ENCODE results near the gene MAP4K5. TPM values are rescaled to one million over a fixed set of nuclear protein-coding genes. Genes with fewer than 3 reads are reported as not detected.

Gene MAP4K5
- total and polyA plus RNA-seq, 2 of the 4 experiments (the other 2 are of a cell fraction) = 33.1 to 46.1 TPM

- POLR2A ChIA-PET (ENCODE audit: unreplicated experiment) = no interaction called here
- Histone ChIP-seq H3K4me3 (ENCODE audit: insufficient read depth, low read depth, low read length) (no peak overlapping the region), H3K27me3 (ENCODE audit: control insufficient read depth, insufficient read depth, low read length) (no peaks in the 10 kb centered on the region), H3K36me3 (ENCODE audit: control insufficient read depth, insufficient read depth, low read length) (peaks cover 10% of the 10 kb centered on the region; the same call in 1 of the 2 replicates), H2BK120ac (ENCODE audit: low read depth, low read length) (no peak overlapping the region), H3K9me3 (ENCODE audit: control insufficient read depth, insufficient read depth, low read length) (no peaks in the 10 kb centered on the region), H3K4me1 (ENCODE audit: control insufficient read depth, insufficient read depth, low read length) (no peaks in the 10 kb centered on the region), H3K23ac (ENCODE audit: low read depth, low read length) (no peak overlapping the region), H2BK15ac (ENCODE audit: low read depth, low read length) (no peak overlapping the region), H4K8ac (ENCODE audit: low read depth in 2 of 2, low read length in 2 of 2) (no peak overlapping the region), H3K18ac (ENCODE audit: low read depth, low read length) (no peak overlapping the region), H4K20me1 (ENCODE audit: insufficient read depth, low read length) (no peaks in the 10 kb centered on the region), H3K4me2 (ENCODE audit: low read depth, low read length) (no peak overlapping the region), H2AK9ac (replicated peaks; ENCODE audit: low read depth, low read length, poor library complexity) (no peak overlapping the region), H4K5ac (ENCODE audit: low read depth, low read length) (no peak overlapping the region), H3K14ac (replicated peaks; ENCODE audit: low read depth, low read length) (no peak overlapping the region), H2BK5ac (ENCODE audit: low read depth, low read length, poor library complexity, severe bottlenecking) (no peak overlapping the region), H4K91ac (ENCODE audit: insufficient read depth, low read depth, low read length) (no peak overlapping the region), H3K79me1 (ENCODE audit: low read depth in 1 of 2, low read length in 2 of 2) (no peaks in the 10 kb centered on the region), H2AFZ (replicated peaks; ENCODE audit: low read length, poor library complexity) (no peak overlapping the region), H3K4ac (ENCODE audit: low read depth, low read length) (no peak overlapping the region), H3K9me1 (ENCODE audit: insufficient read depth, low read length) (peaks cover 8% of the 10 kb centered on the region; the same call in 1 of the 2 replicates), H2AK5ac (ENCODE audit: low read depth, low read length) (no peak overlapping the region), H3K56ac (ENCODE audit: extremely low read depth, insufficient read depth, low read length) (no peak overlapping the region), H3K27ac (ENCODE audit: insufficient read depth, low read length) (no peak overlapping the region), H2BK20ac (ENCODE audit: low read depth, low read length) (no peak overlapping the region), H3K9ac (ENCODE audit: low read depth, low read length) (no peak overlapping the region)
- ATAC-seq (ENCODE audit: low read depth) (no peak), DNase-seq (no peak)
- in situ Hi-C loops (cut with MboI; ENCODE audit: low sequenced_read_pairs) (no loop called here), intact Hi-C loops (cut with micrococcal nuclease) (no loop called here), dilution Hi-C loops (cut with HindIII; ENCODE audit: low sequenced_read_pairs, unreplicated experiment) (no loop called here)
- BruUV-seq (replicated peaks) = no TSS peak
- 81% methylated on average over 2 of the region's 2 CpGs; no CpG with 5 or more reads in 1 of the 2 experiments for WGBS, 2 experiments (ENCODE audit: extremely low coverage in 2 of 2, insufficient read length in 1 of 2)
- TF ChIP-seq FOS (IDR thresholded peaks at IDR 0.05; ENCODE audit: low read depth, low read length) = no peak
- no peak for TF ChIP-seq POLR2A (IDR thresholded peaks at IDR 0.05; ENCODE audit: low read depth, low read length)
- TF ChIP-seq BHLHE40 (IDR thresholded peaks at IDR 0.05; ENCODE audit: low read depth, low read length) = no peak
- TF ChIP-seq CHD1 (IDR thresholded peaks at IDR 0.05; ENCODE audit: low read depth, low read length) = no peak
- no peak for TF ChIP-seq NFE2L2 (IDR thresholded peaks at IDR 0.05; ENCODE audit: low read depth, low read length)
- no peak for TF ChIP-seq SMC3 (IDR thresholded peaks at IDR 0.05; ENCODE audit: low read depth, low read length)
- no peak for TF ChIP-seq RAD21 (IDR thresholded peaks at IDR 0.05; ENCODE audit: low read length)
- no peak for TF ChIP-seq RCOR1 (IDR thresholded peaks at IDR 0.05; ENCODE audit: insufficient replicate concordance, low read length)
- no peak for TF ChIP-seq CTCF (conservative IDR thresholded peaks at IDR 0.05; ENCODE audit: low read depth, low read length)
- no peak for TF ChIP-seq USF2 (IDR thresholded peaks at IDR 0.05; ENCODE audit: low read depth, low read length)
- no peak for TF ChIP-seq MXI1 (IDR thresholded peaks at IDR 0.05; ENCODE audit: borderline replicate concordance, low read depth, low read length)
- TF ChIP-seq RFX5 (IDR thresholded peaks at IDR 0.05; ENCODE audit: low read depth, low read length) = no peak
- TF ChIP-seq MAFK (IDR thresholded peaks at IDR 0.05; ENCODE audit: low read depth, low read length) = no peak
- TF ChIP-seq ELK1 (IDR thresholded peaks at IDR 0.05; ENCODE audit: borderline replicate concordance, low read depth, low read length) = no peak
- TF ChIP-seq MAZ (IDR thresholded peaks at IDR 0.05; ENCODE audit: borderline replicate concordance, low read depth, low read length) = no peak
- no peak for TF ChIP-seq CEBPB (IDR thresholded peaks at IDR 0.05; ENCODE audit: low read depth, low read length)
- CTCF ChIA-PET = interaction anchor here (0.9 kb wide), 1 partner anchor 12 kb away, joined by 3 read pairs; no protein-coding TSS in a partner anchor
Observed at GRCh38 chr14:50379563-50379962, 152.8 kb downstream of the MAP4K5 start.

All from IMR-90 (cell line).